Subcutaneous abdominal adipose tissue (tissue), 5 donors: ENCODE measurements around the gene GPRASP2.
"Not testable (repeated sequence)": the region's sequence is repeated elsewhere in the genome, so short reads cannot be mapped to it uniquely, and the experiment has no call there.

Experiments used
- H3K27ac ChIP-seq: one replicate; pipeline ENCODE4 v1.7.0; 2013; ENCODE audit warnings: low read depth, mild to moderate bottlenecking, inconsistent platforms, low read length, moderate library complexity
- H3K27me3 ChIP-seq, 5 donors: one replicate each; pipeline ENCODE4 v1.7.0; 2013; ENCODE audit warnings: low read length in 5 of 5, inconsistent platforms in 1 of 5; ENCODE audit not compliant: control insufficient read depth in 5 of 5, insufficient read depth in 4 of 5
- H3K36me3 ChIP-seq, 5 donors: one replicate each; pipeline ENCODE4 v1.7.0; 2013; ENCODE audit warnings: low read length in 5 of 5; ENCODE audit not compliant: control insufficient read depth in 5 of 5, insufficient read depth in 5 of 5
- H3K4me1 ChIP-seq, 5 donors: one replicate each; pipeline ENCODE4 v1.7.0; 2013; ENCODE audit warnings: low read length in 5 of 5, mild to moderate bottlenecking in 3 of 5, moderate library complexity in 1 of 5; ENCODE audit not compliant: control insufficient read depth in 5 of 5, insufficient read depth in 5 of 5
- H3K4me3 ChIP-seq, 5 donors: one replicate each; pipeline ENCODE4 v1.7.0; 2013; ENCODE audit warnings: low read length in 5 of 5, low read depth in 1 of 5
- H3K9ac ChIP-seq, 5 donors: one replicate each; pipeline ENCODE4 v1.7.0; 2013; ENCODE audit warnings: low read length in 5 of 5, mild to moderate bottlenecking in 4 of 5, moderate library complexity in 3 of 5
- H3K9me3 ChIP-seq, 5 donors: one replicate each; pipeline ENCODE4 v1.7.0; 2013; ENCODE audit warnings: low read length in 5 of 5; ENCODE audit not compliant: control insufficient read depth in 5 of 5
- donor health status: healthy.
- donor health status: healthy.
- donor health status: healthy.
- donor health status: healthy.
- donor health status: healthy.

GPRASP2 gene

GRCh38 chrX:102708900-102709299, 3.3 kb upstream of the GPRASP2 start:
- Histone ChIP-seq H3K9me3 (no peaks in the 10 kb centered on the region), H3K4me1 (peaks cover 0 to 10% (median 0%) of the 10 kb centered on the region in 5 donors), H3K4me3 (no peak overlapping the region), H3K36me3 (no peaks in the 10 kb centered on the region), H3K27ac (no peak overlapping the region), H3K9ac (no peak overlapping the region), H3K27me3 (peaks cover 0 to 9% (median 0%) of the 10 kb centered on the region in 5 donors)

- peak overlapping the region in 4 of 5 donors; percentile 67 to 78 (median 74) for H3K4me3 ChIP-seq
- no peaks in the 10 kb centered on the region for H3K9me3 ChIP-seq
- H3K36me3 ChIP-seq: no peaks in the 10 kb centered on the region
- H3K27ac ChIP-seq: no peak overlapping the region
- peaks cover 0 to 10% (median 0%) of the 10 kb centered on the region in 5 donors for H3K4me1 ChIP-seq
- H3K9ac ChIP-seq: peak overlapping the region in 2 of 5 donors; percentile 30 to 76
- peaks cover 0 to 5% (median 3%) of the 10 kb centered on the region in 5 donors for H3K27me3 ChIP-seq
Measured at GRCh38 chrX:102711872-102712215, 404 bp upstream of the GPRASP2 start.

GRCh38 chrX:102712981-102713625, 855 bp downstream of the GPRASP2 start:
- Histone ChIP-seq H3K9me3 (no peaks in the 10 kb centered on the region), H3K4me3 (peak overlapping the region; percentile 67 to 87 (median 78)), H3K4me1 (peaks cover 0 to 10% (median 0%) of the 10 kb centered on the region in 5 donors), H3K9ac (peak overlapping the region in 4 of 5 donors; percentile 44 to 77 (median 72)), H3K27ac (peak overlapping the region; percentile 74), H3K27me3 (peaks cover 0 to 5% (median 3%) of the 10 kb centered on the region in 5 donors), H3K36me3 (no peaks in the 10 kb centered on the region)

- Histone ChIP-seq H3K9me3 (no peaks in the 10 kb centered on the region), H3K36me3 (no peaks in the 10 kb centered on the region), H3K27ac (no peak overlapping the region), H3K4me3 (no peak overlapping the region), H3K4me1 (peaks cover 0 to 10% (median 0%) of the 10 kb centered on the region in 5 donors), H3K27me3 (peaks cover 0 to 4% (median 2%) of the 10 kb centered on the region in 5 donors), H3K9ac (no peak overlapping the region)
Measured at GRCh38 chrX:102714994-102715393, 2.7 kb downstream of the GPRASP2 start.

GRCh38 chrX:102715967-102716366, 3.7 kb downstream of the GPRASP2 start:
- H3K4me1 ChIP-seq: peaks cover 0 to 10% (median 2%) of the 10 kb centered on the region in 5 donors
- H3K27me3 ChIP-seq: peaks cover 0 to 10% (median 3%) of the 10 kb centered on the region in 5 donors
- no peak overlapping the region for H3K27ac ChIP-seq
- H3K9ac ChIP-seq: no peak overlapping the region
- no peaks in the 10 kb centered on the region for H3K36me3 ChIP-seq
- H3K4me3 ChIP-seq: no peak overlapping the region
- no peaks in the 10 kb centered on the region for H3K9me3 ChIP-seq

GRCh38 chrX:102720237-102721168, 8.3 kb downstream of the GPRASP2 start, which contains the start of gene GPRASP3:
GPRASP3 (plus strand) TSS chrX:102720743; CDS start chrX:102748996, 28,253 bp downstream.
- H3K4me3 ChIP-seq: peak within 1 kb of the TSS; percentile 62 to 82 (median 72)
- peaks cover 0 to 5% (median 0%) of the 10 kb centered on the region in 5 donors for H3K4me1 ChIP-seq
- peak within 1 kb of the TSS in 3 of 5 donors; percentile 52 to 71 (median 60) for H3K9ac ChIP-seq
- H3K36me3 ChIP-seq: no peaks in the 10 kb centered on the region
- H3K27ac ChIP-seq: no peak within 1 kb of the TSS
- peaks cover 0 to 8% (median 3%) of the 10 kb centered on the region in 5 donors for H3K27me3 ChIP-seq
- H3K9me3 ChIP-seq: no peaks in the 10 kb centered on the region

GRCh38 chrX:102721169-102721506, 8.9 kb downstream of the GPRASP2 start:
- H3K27me3 ChIP-seq, H3K9me3 ChIP-seq, H3K27ac ChIP-seq, H3K36me3 ChIP-seq, H3K4me1 ChIP-seq: not testable (repeated sequence)
- H3K4me3 ChIP-seq: peak overlapping the region; percentile 62 to 82 (median 72)
- H3K9ac ChIP-seq: peak overlapping the region in 3 of 5 donors; percentile 52 to 71 (median 60)

- Histone ChIP-seq H3K36me3 (no peaks in the 10 kb centered on the region), H3K9ac (no peak overlapping the region), H3K27me3 (peaks cover 0 to 8% (median 3%) of the 10 kb centered on the region in 5 donors), H3K9me3 (no peaks in the 10 kb centered on the region), H3K27ac (no peak overlapping the region), H3K4me1 (peaks cover 0 to 5% (median 0%) of the 10 kb centered on the region in 5 donors), H3K4me3 (no peak overlapping the region)
Measured at GRCh38 chrX:102723456-102723855, 11.2 kb downstream of the GPRASP2 start.

- Histone ChIP-seq H3K9ac (no peak overlapping the region), H3K4me3 (no peak overlapping the region), H3K36me3 (no peaks in the 10 kb centered on the region), H3K27ac (no peak overlapping the region), H3K9me3 (no peaks in the 10 kb centered on the region), H3K27me3 (peaks cover 0 to 5% (median 0%) of the 10 kb centered on the region in 5 donors), H3K4me1 (no peaks in the 10 kb centered on the region)
Measured at GRCh38 chrX:102727761-102728160, 15.5 kb downstream of the GPRASP2 start.

GRCh38 chrX:102728646-102729045, 16.4 kb downstream of the GPRASP2 start:
- H3K36me3 ChIP-seq: no peaks in the 10 kb centered on the region
- no peak overlapping the region for H3K27ac ChIP-seq
- no peak overlapping the region for H3K9ac ChIP-seq
- H3K9me3 ChIP-seq: no peaks in the 10 kb centered on the region
- no peaks in the 10 kb centered on the region for H3K4me1 ChIP-seq
- H3K27me3 ChIP-seq: peaks cover 0 to 5% (median 0%) of the 10 kb centered on the region in 5 donors
- no peak overlapping the region for H3K4me3 ChIP-seq
